Inferior parietal cortex (tissue), 1 donor: Measurements from ENCODE around the gene ARHGAP12.
A peak's percentile ranks its signal among the peaks of the same experiment; 100 is the strongest.

Experiments
- DNase-seq: peaks from one replicate; pipeline ENCODE4 v3.0.0-alpha.2; 2016; ENCODE audit errors: extremely low spot score

ARHGAP12 gene

GRCh38 chr10:31822150-31822549 lies 106.5 kb downstream of the ARHGAP12 start:
- DNase-seq, result no peak

GRCh38 chr10:31820778-31821369 lies 107.8 kb downstream of the ARHGAP12 start:
- no peak for DNase-seq

- no peak for DNase-seq
Observed at GRCh38 chr10:31820096-31820495, 108.5 kb downstream of the ARHGAP12 start.

GRCh38 chr10:31819391-31819820 lies 109.2 kb downstream of the ARHGAP12 start:
- no peak for DNase-seq

GRCh38 chr10:31816318-31816717 lies 112.3 kb downstream of the ARHGAP12 start:
- no peak for DNase-seq

GRCh38 chr10:31808258-31809218 lies 120.1 kb downstream of the ARHGAP12 start:
- DNase-seq, result peak; percentile 90

GRCh38 chr10:31804352-31804810 lies 124.2 kb downstream of the ARHGAP12 start:
- no peak for DNase-seq

- no peak for DNase-seq
Observed at GRCh38 chr10:31803606-31804351, 124.9 kb downstream of the ARHGAP12 start.

- DNase-seq, result no peak
Observed at GRCh38 chr10:31799181-31799580, 129.4 kb downstream of the ARHGAP12 start.

- DNase-seq, result no peak
Observed at GRCh38 chr10:31792745-31793144, 135.9 kb downstream of the ARHGAP12 start.

GRCh38 chr10:31789555-31789954 lies 139.1 kb downstream of the ARHGAP12 start:
- DNase-seq, result no peak

GRCh38 chr10:31782701-31783100 lies 145.9 kb downstream of the ARHGAP12 start:
- no peak for DNase-seq

- DNase-seq, result no peak
Observed at GRCh38 chr10:31780717-31781116, 147.9 kb downstream of the ARHGAP12 start.

- no peak for DNase-seq
Observed at GRCh38 chr10:31778627-31779026, 150.0 kb downstream of the ARHGAP12 start.

GRCh38 chr10:31776159-31776558 lies 152.5 kb downstream of the ARHGAP12 start:
- DNase-seq, result no peak

- no peak for DNase-seq
Observed at GRCh38 chr10:31774928-31775650, 153.5 kb downstream of the ARHGAP12 start.

- DNase-seq, result no peak
Observed at GRCh38 chr10:31774299-31774900, 154.2 kb downstream of the ARHGAP12 start.

GRCh38 chr10:31773749-31774298 lies 154.8 kb downstream of the ARHGAP12 start:
- no peak for DNase-seq

GRCh38 chr10:31771331-31771831 lies 157.2 kb downstream of the ARHGAP12 start:
- no peak for DNase-seq

- DNase-seq, result peak; percentile 13
Observed at GRCh38 chr10:31770307-31770902, 158.2 kb downstream of the ARHGAP12 start.
